ENCODE measurements around the gene ADARB2.
"Not testable (repeated sequence)": the region's sequence is repeated elsewhere in the genome, so short reads cannot be mapped to it uniquely, and the experiment has no call there.

ADARB2 gene

GRCh38 chr10:1451362-1451888 is 285.9 kb downstream of the ADARB2 start:
- no peak for DNase-seq

GRCh38 chr10:1449572-1450205 is 287.6 kb downstream of the ADARB2 start:
- DNase-seq, result no peak

GRCh38 chr10:1449021-1449420 is 288.3 kb downstream of the ADARB2 start:
- no peak for DNase-seq

DNA sequence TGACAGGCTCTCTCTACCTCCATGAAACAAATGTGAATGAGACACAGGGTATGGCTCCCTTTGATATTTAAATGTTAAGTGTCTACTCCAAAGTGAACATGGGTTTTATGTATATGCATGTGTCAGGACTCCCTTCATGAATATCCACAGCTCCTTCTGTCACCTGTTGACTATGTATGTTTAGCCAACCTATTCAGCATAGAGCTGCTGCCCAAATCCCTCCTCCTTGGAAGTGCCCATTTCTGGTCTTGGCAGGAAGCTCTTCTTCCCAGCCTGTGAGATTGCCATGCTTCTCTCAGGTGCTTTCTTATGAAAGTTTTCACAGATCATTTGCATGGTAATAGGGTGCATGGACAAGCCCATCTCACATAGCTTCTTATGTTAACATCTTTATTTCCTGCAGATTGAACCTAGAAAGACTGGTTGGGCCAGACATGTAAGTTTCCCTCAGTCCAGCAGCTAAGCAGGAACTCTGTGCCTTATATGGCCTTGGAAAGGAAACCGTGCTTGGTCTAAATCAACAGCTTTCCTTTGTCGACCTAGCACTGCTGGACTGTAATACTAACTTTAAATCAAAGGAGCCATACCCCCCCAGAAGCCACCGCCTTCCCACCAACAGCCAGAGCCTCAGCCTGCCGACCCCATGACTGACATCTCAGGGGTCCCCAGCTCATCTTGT is 288.9 kb downstream of the ADARB2 start:
- DNase-seq, result no peak

DNA sequence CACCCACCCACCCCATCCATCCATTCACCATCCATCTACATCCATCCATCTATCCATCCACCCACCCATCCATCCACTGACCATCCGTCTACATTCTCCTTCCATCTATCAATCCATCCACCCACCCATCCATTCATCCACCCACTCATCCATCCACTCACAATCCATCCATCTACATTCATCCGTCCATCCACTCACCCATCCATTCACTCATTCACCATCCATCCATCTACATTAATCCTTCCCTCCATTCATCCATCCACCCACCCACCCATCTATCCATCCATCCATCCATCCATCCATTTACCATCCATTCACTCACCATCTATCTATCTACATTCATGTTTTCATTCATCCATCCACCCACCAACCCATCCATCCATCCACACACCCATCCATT is 292.5 kb downstream of the ADARB2 start:
- no peak for DNase-seq

GRCh38 chr10:1440897-1441296 is 296.4 kb downstream of the ADARB2 start:
- no peak for DNase-seq

DNA sequence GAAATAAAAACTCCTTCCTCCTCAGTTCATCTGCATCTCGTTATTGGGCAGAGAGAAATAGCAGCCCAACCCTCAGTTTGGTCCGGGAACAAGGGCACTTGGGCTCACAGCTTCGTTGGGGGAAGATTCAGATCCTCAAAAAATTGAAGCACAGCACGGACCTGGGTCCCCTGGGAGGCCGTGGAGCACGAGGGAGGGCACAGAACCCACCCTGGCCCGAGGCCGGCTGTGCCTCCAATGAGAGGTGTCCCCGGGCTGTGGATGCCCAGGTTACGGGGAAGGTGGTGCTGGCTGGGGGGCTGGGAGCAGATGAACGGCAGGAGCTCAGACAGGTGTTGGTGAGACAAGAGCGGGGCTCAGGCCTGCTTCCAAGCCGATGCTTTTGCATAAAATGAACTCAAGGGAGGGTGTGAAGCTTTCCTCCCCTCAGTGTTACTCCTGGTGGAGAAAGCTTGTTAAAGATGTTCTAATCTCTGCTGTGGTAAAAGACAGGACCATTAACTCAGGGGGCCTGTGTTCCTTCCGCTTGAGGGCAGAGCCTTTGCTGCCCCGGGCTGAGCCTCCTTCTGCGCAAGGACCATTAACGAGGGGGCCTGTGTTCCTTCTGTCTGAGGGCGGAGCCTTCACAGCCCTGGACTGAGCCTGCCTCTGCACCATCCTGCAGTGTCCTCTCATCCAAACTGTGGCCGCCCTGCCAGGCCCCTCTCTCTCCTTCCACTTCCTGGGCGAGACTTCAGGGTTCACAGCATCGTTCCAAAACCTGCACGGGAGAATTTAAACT is 302.2 kb downstream of the ADARB2 start:
- DNase-seq, result no peak

GRCh38 chr10:1434202-1434601 is 303.1 kb downstream of the ADARB2 start:
- DNase-seq, result no peak

DNA sequence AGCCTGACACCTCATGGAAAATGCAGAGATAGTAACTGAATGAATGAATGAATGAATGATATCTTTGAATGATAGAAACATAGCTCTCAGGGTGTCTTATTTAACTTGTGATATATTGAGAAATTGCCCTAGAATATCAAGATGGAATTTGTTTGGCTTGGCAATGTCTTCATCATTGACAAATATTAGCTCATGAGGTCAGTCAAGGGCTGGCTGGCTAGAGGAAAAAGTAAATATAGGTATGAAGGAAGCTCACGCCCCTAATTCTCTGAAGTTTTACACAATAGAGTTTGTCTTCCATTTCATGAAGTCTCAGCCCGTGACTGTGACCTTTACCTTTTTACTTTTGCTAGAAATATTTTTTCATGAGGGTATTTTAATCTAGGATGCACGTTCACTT is 305.2 kb downstream of the ADARB2 start:
- no peak for DNase-seq

GRCh38 chr10:1431229-1431628 is 306.1 kb downstream of the ADARB2 start:
- no peak for DNase-seq

GRCh38 chr10:1427521-1428186 is 309.7 kb downstream of the ADARB2 start:
- not testable (repeated sequence) for DNase-seq

DNA sequence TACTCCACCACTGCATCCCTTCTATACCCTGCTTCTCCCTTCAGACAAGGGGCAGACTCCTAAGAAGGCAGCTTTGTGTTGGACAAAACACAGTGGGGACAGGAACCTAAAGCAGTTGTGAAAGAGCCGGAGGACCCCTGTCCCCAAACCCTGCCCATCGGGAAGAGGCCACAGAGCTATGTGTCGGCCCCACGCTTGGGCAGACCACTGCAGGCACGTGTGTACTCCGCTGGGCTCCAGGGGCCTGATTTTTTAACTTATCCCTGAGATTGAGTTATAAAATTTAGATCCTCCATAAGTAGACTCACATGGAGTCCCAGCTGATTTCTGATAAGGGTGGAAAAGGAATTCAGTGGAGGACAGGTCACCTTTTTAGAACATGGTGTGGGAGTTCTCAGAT is 310.5 kb downstream of the ADARB2 start:
- DNase-seq, result no peak

DNA sequence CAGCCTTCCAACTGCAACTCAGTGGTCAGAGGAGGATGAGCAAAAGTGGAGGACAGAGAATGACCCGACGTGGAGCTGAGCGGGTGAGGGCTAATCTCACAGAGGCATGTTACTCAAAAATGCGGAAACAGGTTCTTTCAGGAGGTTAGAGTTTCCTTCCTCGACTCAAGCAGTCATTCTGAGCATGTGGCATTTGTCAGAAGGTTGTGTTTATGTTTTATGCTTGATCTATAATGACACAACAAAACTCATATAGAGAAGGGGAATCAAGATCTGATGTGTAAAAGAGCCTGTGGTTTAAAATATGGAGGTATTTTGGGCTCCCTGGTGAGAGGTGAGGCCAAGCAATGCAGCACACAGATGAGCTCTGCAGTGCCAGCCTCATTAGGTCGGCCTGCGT is 311.4 kb downstream of the ADARB2 start:
- DNase-seq, result no peak

DNA sequence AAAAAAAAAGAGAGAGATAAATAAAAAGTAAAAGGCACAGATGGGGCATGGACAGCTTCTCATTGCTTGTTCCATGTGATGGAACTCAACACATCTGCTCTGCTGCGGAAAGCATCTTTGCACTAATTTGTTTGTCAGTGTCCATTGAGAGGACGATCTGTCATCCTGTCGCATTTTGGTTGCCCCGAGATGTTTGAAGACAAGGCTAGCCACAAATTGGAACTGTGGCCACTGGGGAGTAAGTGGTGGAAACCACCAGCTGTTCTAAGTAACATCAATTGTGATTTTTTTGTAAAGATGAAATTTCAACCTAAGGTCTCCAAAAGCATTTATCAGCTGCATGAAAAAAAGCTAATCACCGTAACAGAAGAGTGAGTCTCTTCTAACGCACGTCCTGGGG is 312.7 kb downstream of the ADARB2 start:
- DNase-seq, result no peak

- no peak for DNase-seq
Measured at GRCh38 chr10:1423676-1424253, 313.6 kb downstream of the ADARB2 start.

- no peak for DNase-seq
Measured at GRCh38 chr10:1422275-1422674, 315.1 kb downstream of the ADARB2 start.

GRCh38 chr10:1420661-1421362 is 316.5 kb downstream of the ADARB2 start:
- peak; percentile 80 for DNase-seq

- no peak for DNase-seq
Measured at GRCh38 chr10:1419796-1420610, 317.3 kb downstream of the ADARB2 start.

GRCh38 chr10:1418031-1418550 is 319.2 kb downstream of the ADARB2 start:
- no peak for DNase-seq

DNA sequence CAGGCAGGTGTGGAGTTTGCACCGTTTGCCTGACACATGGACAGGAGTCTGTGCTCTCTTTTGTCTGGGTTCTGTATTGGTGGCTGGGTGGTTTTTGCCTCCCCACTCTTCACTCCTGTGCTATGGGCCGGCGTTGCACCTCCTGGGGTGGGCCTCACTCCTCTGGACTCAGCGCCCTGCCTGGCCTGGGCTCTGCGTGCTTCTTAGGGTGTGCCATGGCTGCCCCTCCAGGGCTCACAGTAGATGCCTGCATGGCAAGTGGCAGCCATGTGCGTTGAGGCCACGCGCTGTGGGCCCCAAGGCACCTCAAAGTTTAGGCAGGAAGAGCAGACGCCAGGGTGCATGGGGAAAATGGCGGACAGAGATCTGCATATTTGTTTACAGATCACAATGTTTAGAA is 319.8 kb downstream of the ADARB2 start:
- DNase-seq, result no peak

DNA sequence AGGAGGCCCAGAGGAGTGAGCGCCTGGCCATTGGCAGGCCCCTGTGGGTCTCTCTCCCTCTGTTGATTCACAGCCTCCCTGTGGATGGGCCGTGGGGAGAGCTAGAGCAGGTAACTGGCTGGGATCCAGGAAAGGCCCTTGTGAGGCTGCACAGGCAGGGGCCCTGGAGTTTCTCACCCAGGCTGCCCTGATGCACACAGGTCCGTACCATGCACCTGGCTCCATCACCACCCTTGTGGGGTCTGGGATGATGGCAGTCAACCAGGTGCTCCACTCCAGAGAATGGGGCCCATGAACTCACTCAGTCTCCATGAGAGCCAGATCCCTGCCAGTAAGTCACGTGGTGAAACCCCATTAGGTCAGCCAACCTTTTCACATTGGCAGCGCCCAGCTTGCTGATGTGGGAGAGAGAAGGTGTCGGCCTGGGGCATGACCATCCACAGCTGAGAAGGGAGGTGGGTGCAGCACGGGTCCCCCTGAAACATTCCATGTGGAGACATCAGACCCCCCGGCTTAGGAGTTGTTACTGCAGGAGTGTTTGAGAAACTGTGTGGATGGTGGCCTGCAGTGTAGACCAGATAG is 320.8 kb downstream of the ADARB2 start:
- no peak for DNase-seq
